Testis (tissue), 2 donors: Measurements from ENCODE around the gene GUCA2A.

Experiments
- POLR2A ChIP-seq: fragments of 450-650 bp; IDR thresholded peaks from one replicate; pipeline ENCODE4 v1.6.1; 2017; ENCODE audit warnings: antibody characterized with exemption, mild to moderate bottlenecking, moderate library complexity
- TF ChIP-seq, protein P1 (sequence below), 3 experiments: fragments of 450-650 bp in 2 of 3; fragments of 200-600 bp in 1 of 3; sonication (generic) in 1 of 3; IDR thresholded peaks; one replicate each; pipeline ENCODE4 v1.5.1; 2016 to 2019; ENCODE audit warnings: antibody characterized with exemption in 3 of 3, mild to moderate bottlenecking in 2 of 3, moderate library complexity in 1 of 3

DNA sequence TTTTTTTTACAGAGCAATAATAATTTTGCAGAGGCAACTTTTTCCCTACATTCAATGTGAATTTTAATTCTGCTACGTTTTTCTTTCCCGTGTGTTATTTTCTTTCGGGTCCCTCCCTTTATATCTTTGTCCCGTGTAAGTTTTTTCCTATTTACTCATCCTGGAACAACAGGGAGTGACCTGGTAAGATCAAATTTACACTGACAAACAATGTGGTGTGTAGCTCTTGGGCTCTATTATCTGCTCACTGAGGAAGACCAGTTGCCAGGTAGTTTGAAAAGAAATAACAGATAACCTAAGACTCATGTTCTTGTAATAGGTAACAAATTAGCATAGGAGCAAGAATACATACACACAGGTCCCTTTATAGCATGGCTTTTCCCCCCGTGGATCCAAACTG lies 33.7 kb upstream of the GUCA2A start:
- TF ChIP-seq POLR2A = no peak
- TF ChIP-seq, protein P1, sequence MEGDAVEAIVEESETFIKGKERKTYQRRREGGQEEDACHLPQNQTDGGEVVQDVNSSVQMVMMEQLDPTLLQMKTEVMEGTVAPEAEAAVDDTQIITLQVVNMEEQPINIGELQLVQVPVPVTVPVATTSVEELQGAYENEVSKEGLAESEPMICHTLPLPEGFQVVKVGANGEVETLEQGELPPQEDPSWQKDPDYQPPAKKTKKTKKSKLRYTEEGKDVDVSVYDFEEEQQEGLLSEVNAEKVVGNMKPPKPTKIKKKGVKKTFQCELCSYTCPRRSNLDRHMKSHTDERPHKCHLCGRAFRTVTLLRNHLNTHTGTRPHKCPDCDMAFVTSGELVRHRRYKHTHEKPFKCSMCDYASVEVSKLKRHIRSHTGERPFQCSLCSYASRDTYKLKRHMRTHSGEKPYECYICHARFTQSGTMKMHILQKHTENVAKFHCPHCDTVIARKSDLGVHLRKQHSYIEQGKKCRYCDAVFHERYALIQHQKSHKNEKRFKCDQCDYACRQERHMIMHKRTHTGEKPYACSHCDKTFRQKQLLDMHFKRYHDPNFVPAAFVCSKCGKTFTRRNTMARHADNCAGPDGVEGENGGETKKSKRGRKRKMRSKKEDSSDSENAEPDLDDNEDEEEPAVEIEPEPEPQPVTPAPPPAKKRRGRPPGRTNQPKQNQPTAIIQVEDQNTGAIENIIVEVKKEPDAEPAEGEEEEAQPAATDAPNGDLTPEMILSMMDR (IDR thresholded peaks at IDR 0.05) = no peak
